ENCODE results near the gene DNER.
"Not testable (repeated sequence)": the region's sequence is repeated elsewhere in the genome, so short reads cannot be mapped to it uniquely, and the experiment has no call there.

DNER gene

GRCh38 chr2:229620759-229621158 is 93.6 kb downstream of the DNER start:
- no peak for DNase-seq (ENCODE audit: low read depth in 2 of 2)

- no peak for DNase-seq (ENCODE audit: low read depth in 2 of 2)
These were observed 94.1 kb downstream of the DNER start for GRCh38 chr2:229620289-229620688.

GRCh38 chr2:229616433-229616832 is 97.9 kb downstream of the DNER start:
- no peak for DNase-seq (ENCODE audit: low read depth in 2 of 2)

- not testable (repeated sequence) for DNase-seq (ENCODE audit: low read depth in 2 of 2)
These were observed 100.3 kb downstream of the DNER start for GRCh38 chr2:229614021-229614420.

GRCh38 chr2:229612384-229612971 is 101.9 kb downstream of the DNER start:
- no peak for DNase-seq (ENCODE audit: low read depth in 2 of 2)

- DNase-seq (ENCODE audit: low read depth in 2 of 2) = no peak
These were observed 103.0 kb downstream of the DNER start for GRCh38 chr2:229611360-229611759.

- no peak for DNase-seq (ENCODE audit: low read depth in 2 of 2)
These were observed 103.5 kb downstream of the DNER start for GRCh38 chr2:229610872-229611271.

- DNase-seq (ENCODE audit: low read depth in 2 of 2) = no peak
These were observed 104.0 kb downstream of the DNER start for GRCh38 chr2:229610333-229610732.

- DNase-seq (ENCODE audit: low read depth in 2 of 2) = no peak
These were observed 112.4 kb downstream of the DNER start for GRCh38 chr2:229601936-229602335.

- no peak for DNase-seq (ENCODE audit: low read depth in 2 of 2)
These were observed 113.0 kb downstream of the DNER start for GRCh38 chr2:229601396-229601795.

- no peak for DNase-seq (ENCODE audit: low read depth in 2 of 2)
These were observed 116.1 kb downstream of the DNER start for GRCh38 chr2:229598227-229598626.

GRCh38 chr2:229596796-229597195 is 117.6 kb downstream of the DNER start:
- no peak for DNase-seq (ENCODE audit: low read depth in 2 of 2)

GRCh38 chr2:229591611-229592010 is 122.7 kb downstream of the DNER start:
- DNase-seq (ENCODE audit: low read depth in 2 of 2) = no peak

GRCh38 chr2:229586746-229587705 is 127.3 kb downstream of the DNER start:
- DNase-seq (ENCODE audit: low read depth in 2 of 2) = no peak

- no peak for DNase-seq (ENCODE audit: low read depth in 2 of 2)
These were observed 128.3 kb downstream of the DNER start for GRCh38 chr2:229586012-229586411.

- no peak for DNase-seq (ENCODE audit: low read depth in 2 of 2)
These were observed 132.2 kb downstream of the DNER start for GRCh38 chr2:229582151-229582550.

GRCh38 chr2:229578052-229578846 is 136.1 kb downstream of the DNER start:
- DNase-seq (ENCODE audit: low read depth in 2 of 2) = no peak

- DNase-seq (ENCODE audit: low read depth in 2 of 2) = no peak
These were observed 138.6 kb downstream of the DNER start for GRCh38 chr2:229575569-229576315.

GRCh38 chr2:229572507-229573271 is 141.7 kb downstream of the DNER start:
- no peak for DNase-seq (ENCODE audit: low read depth in 2 of 2)

- DNase-seq (ENCODE audit: low read depth in 2 of 2) = no peak
These were observed 143.1 kb downstream of the DNER start for GRCh38 chr2:229571243-229571642.

GRCh38 chr2:229566370-229566769 is 148.0 kb downstream of the DNER start:
- DNase-seq (ENCODE audit: low read depth in 2 of 2) = no peak
